ENCODE results near the gene SLC44A5.
"Not testable (repeated sequence)": the region's sequence is repeated elsewhere in the genome, so short reads cannot be mapped to it uniquely, and the experiment has no call there.

The SLC44A5 gene

DNA sequence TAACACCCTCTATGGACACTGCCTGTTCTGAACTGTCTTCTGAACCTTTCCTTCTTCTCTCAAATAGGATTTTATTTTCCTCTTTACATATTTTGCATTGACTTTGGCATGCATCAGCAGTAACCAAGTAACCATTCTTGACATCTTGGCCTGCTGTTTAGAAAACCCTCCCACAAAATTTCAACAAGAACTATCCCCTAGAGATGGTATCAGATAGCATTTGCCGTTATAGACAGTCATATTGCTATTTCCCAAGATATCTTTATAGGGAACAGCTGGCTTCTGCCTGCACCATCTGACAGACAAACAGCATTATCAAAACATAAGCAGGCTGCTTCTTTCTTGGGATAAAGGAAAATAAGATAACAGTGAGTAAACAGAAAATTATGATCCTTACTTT lies 422.0 kb downstream of the SLC44A5 start:
- DNase-seq (ENCODE audit: low read depth in 3 of 3), result no peak

DNA sequence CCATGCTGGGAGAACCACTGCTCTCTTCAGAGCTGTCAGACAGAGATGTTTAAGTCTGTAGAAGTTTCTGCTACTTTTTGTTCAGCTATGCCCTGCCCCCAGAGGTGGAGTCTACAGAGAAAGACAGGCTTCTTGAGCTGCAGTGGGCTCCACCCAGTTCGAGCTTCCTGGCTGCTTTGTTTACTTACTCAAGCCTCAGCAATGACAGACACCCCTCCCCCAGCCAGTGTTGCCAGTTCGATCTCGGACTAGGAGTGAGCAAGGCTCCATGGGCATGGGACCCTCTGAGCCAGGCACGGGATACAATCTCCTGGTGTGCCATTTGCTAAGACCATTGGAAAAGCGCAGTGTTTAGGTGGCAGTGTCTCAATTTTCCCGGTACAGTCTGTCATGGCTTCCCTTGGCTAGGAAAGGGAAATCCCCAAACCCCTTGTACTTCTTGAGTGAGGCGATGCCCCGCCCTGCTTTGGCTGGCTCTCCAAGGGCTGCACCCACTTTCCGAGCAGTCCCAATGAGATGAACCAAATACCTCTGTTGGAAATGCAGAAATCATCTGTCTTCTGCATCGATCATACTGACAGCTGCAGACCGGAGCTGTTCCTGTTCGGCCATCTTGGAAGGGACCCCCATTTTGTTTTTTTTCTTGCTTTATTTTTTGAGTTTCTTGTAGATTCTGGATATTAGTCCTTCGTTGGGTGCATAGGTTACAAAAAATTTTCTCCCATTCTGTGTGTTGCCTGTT lies 429.5 kb downstream of the SLC44A5 start:
- not testable (repeated sequence) for DNase-seq (ENCODE audit: low read depth in 3 of 3)

DNA sequence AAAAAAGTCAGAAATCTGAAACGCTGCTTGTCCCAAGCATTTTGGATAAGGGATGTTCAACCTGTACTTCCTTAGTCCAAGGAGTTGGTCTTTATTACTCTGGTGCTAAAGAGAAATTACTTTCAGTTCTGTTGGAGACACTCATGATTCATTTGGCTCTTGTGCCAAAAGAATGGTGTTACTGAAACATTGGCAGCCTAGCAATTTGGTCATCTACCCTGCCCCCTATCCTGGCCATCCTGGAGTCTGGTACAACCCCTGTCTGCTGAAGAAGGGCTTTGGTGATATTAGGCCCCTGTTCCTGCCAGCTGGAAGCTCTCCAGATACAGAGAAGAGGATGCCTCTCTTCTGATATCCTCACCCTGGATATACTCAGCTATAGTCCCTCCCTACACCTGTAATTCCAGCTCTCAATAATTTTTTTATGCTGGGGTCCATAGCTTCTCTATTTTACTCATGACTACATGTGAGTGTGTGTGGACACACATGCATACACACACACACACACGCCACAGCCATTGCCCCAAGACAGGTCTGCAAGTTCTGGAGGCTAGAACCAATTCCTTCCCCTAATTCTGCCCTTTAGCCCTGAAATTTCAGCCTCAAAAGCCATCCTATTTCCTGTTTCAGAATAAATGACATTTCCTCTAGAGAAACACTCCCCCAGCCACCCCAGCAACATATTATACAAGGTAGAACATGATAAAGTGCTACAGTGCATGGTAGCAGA lies 436.7 kb downstream of the SLC44A5 start:
- no peak for DNase-seq (ENCODE audit: low read depth in 3 of 3)

DNA sequence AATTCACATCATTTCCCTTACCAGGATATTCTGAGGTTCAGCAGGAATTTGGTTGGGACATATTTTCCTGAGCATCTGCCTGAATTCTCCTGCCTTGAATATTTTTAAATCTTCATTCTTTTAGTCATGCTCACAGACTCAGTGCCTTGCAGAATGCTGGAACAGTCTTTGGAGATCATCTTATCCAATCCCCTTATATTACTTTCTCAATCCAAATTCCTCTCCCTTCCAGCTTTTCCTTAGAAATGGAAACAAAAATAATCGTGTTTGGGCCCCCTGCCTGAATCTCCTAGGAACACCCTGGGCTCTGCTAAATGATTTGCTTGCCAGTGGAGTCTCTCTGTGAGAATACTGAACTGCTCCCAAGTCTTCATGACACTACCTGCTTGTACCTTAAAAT lies 438.4 kb downstream of the SLC44A5 start:
- DNase-seq (ENCODE audit: low read depth in 3 of 3), result no peak

DNA sequence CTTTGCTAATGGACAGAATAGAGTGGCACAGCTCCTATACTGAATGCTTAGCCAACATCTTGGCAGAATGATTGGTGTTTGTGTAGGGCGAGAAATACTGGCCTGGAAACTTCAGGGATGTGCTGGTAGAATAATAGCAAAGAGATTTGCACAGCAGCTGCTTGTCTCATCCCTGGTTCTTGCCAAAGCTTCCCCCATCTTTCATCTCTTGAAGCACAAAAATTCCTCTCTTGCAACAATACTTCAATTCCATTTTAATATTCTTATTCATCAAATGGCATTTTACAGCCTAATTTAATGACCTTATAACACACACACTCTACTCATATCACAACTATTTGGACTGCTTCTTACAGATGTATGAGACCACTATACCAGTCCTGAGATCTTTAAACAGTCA lies 439.0 kb downstream of the SLC44A5 start:
- DNase-seq (ENCODE audit: low read depth in 3 of 3), result no peak

DNA sequence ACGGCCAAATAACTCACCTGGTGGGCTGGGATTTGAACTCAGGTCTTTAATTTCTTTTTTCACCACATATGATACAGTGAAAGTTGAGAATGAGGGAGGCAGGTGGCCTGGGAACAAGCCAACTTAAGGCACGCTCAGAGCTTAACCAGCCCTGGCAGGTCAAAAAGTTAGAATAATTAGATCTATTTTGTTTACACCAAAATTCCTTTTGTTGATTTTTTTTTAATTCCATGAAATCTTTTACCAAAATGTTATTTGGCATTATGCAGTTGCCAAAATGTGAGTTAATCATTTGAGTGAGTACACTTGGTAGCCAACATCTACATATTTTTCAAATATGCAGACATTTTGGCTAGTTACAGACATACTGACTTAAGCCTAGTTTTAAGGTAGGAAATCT lies 439.9 kb downstream of the SLC44A5 start:
- no peak for DNase-seq (ENCODE audit: low read depth in 3 of 3)

DNA sequence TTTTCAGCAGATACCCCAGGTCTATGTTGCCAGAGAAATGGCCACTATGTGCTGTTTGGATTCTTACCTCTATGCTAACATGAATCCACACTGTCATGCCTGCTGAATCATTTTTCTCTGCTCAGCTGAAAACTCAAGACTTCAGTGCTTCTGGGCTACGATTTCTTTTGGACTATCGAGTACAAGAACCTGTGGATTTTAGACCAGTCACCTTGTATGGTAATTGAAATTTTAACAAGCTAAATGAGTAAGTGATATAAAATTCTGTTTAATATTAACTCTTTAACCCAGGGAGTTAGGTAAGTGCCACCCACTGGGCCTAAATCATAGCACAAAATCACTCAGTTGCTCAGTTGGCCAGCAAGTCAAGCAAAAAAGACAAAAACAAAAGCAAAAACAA lies 440.9 kb downstream of the SLC44A5 start:
- DNase-seq (ENCODE audit: low read depth in 3 of 3), result no peak

DNA sequence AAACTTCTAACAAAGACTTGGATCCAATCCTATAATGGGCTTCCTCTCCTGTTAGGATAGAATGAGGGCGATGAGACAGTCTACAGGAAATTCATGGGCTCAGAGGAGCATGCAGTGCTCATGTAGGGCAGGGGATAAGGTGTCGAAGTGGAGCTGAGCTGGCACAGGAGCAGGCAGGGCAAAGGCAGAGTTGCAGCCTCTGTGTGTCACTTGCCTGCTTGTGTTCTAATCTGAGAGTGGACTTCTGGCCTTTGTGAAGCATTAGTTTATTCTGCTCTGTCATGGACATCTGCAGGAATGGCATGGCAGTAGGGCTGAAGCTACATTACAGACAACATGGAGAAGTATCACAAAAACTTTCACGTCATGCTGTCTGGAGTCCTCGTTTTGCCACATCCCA lies 444.1 kb downstream of the SLC44A5 start:
- no peak for DNase-seq (ENCODE audit: low read depth in 3 of 3)

DNA sequence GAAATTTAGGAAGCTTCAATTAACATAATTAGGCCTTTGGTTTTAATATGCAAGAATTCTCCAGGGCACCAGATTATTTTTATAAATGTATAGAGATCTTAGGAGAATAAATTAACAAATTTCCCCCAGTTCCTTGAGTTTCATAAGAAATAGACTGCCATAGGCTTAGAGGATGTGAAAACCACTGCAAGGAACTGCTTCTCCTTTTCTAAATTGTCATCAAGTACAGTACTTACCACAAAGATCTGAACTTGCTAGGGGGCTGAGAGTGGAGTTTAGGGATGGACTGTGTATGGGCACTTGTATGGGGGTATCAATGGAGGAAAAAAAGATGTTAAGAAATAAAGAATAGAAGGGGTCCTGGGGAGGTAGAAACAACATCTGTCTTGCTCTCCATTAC lies 445.6 kb downstream of the SLC44A5 start:
- no peak for DNase-seq (ENCODE audit: low read depth in 3 of 3)

DNA sequence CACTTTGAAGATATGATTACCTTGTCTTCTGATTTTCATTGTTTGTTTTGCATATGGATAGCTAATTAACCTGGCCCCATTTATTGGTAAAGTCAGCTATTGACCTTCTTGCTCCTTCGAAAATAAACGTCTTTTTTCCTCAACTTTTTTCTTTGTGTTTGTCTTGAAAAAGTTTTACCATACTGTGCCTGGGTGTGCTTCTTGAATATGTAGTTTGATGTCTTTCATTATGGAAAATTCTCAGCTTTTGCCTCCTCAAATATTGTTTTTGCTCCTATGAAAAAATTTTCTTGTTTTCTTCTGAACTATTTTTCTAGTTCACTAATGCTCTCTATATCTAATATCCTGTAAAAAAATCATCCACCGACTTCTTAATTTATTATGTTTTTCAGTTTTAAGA lies 451.8 kb downstream of the SLC44A5 start:
- no peak for DNase-seq (ENCODE audit: low read depth in 3 of 3)

Measured in stimulated activated CD4-positive, alpha-beta T cell treated with anti-CD3 and anti-CD28 coated beads, TNF-alpha, amount 100 ng/mL, for 4 hours (primary cell).